GM12878 (cell line): Measurements from ENCODE around the gene AGRN. TPM values are rescaled to one million over a fixed set of nuclear protein-coding genes. Genes with fewer than 3 reads are reported as not detected.
A peak's percentile ranks its signal among the peaks of the same experiment; 100 is the strongest.

Experiments
- ATAC-seq: fragments of 200-7000 bp; cut with Tn5 transposase; 3 replicates; pipeline ENCODE4 v1.9.1; 2020; ENCODE audit warnings: mild to moderate bottlenecking, moderate library complexity
- BruUV-seq: library from RNA; stranded (reverse); fragments of 400-500 nt; replicated peaks from 2 replicates; lab custom pipeline; 2021; lab: Mats Ljungman, UMichigan
- CTCF ChIA-PET: fragments of 300-600 bp; sonication (Branson Sonifier 250); formaldehyde crosslinking; extraction: SDS; loops from one replicate; lab custom pipeline; 2021; ENCODE audit warnings: inconsistent platforms; lab: Yijun Ruan, JAX
- POLR2A ChIA-PET: fragments of 350-600 bp; formaldehyde crosslinking; extraction: SDS; loops from one replicate; lab custom pipeline; 2021; ENCODE audit warnings: inconsistent platforms; lab: Charles Lee
- RAD21 ChIA-PET: fragments of 300-600 bp; sonication (Branson Sonifier 250); formaldehyde crosslinking; loops from one replicate; lab custom pipeline; 2023; ENCODE audit warnings: antibody characterized with exemption; ENCODE audit not compliant: unreplicated experiment; lab: Charles Lee
- SMC1A ChIA-PET: fragments of 300-600 bp; sonication (Branson Sonifier 250); formaldehyde crosslinking; loops from one replicate; lab custom pipeline; 2023; ENCODE audit not compliant: unreplicated experiment, uncharacterized antibody; lab: Charles Lee
- DNase-seq: peaks from one replicate; pipeline ENCODE4 v3.0.0-alpha.2; 2011; ENCODE audit warnings: low read depth, low spot score
- FAIRE-seq: peaks from 3 replicates; lab custom pipeline; 2011; peaks lifted over from hg19 to GRCh38; lab: Jason Lieb, UNC
- H2AFZ ChIP-seq: 2 replicates; pipeline ENCODE4 v1.6.0; 2011; ENCODE audit warnings: low read depth, low read length, control low read depth; ENCODE audit not compliant: control insufficient read depth
- H3K27ac ChIP-seq: 2 replicates; pipeline ENCODE4 v1.5.1; 2011; ENCODE audit warnings: control low read depth; ENCODE audit not compliant: control insufficient read depth, insufficient read depth
- H3K27me3 ChIP-seq, 2 experiments: replicated peaks in 1 of 2; 2 replicates each; pipeline versions ENCODE4 v1.6.0 to v1.6.1; 2011; ENCODE audit warnings: low read length in 1 of 2; ENCODE audit not compliant: control insufficient read depth in 2 of 2, insufficient read depth in 2 of 2
- H3K36me3 ChIP-seq, 2 experiments: 2 replicates each; pipeline ENCODE4 v1.5.1; 2011; ENCODE audit warnings: low read length in 1 of 2; ENCODE audit not compliant: control insufficient read depth in 2 of 2, insufficient read depth in 2 of 2
- H3K4me1 ChIP-seq: 2 replicates; pipeline ENCODE4 v1.6.1; 2011; ENCODE audit warnings: mild to moderate bottlenecking, low read length, moderate library complexity, mixed read lengths; ENCODE audit not compliant: control insufficient read depth, insufficient read depth
- H3K4me2 ChIP-seq: 2 replicates; pipeline ENCODE4 v1.6.0; 2011; ENCODE audit warnings: control low read depth; ENCODE audit not compliant: control insufficient read depth, insufficient read depth
- H3K4me3 ChIP-seq: fragments of 200-600 bp; sonication (generic); 2 replicates; pipeline ENCODE4 v1.5.1; 2016
- H3K79me2 ChIP-seq: 2 replicates; pipeline ENCODE4 v1.6.0; 2011; ENCODE audit warnings: low read length; ENCODE audit not compliant: control insufficient read depth, insufficient read depth
- H3K9ac ChIP-seq: 2 replicates; pipeline ENCODE4 v1.8.0; 2011; ENCODE audit warnings: low read length, control low read depth, mixed read lengths; ENCODE audit not compliant: control insufficient read depth, insufficient read depth
- H3K9me3 ChIP-seq: replicated peaks from 3 replicates; pipeline ENCODE4 v1.5.1; 2011; ENCODE audit warnings: mild to moderate bottlenecking, low read length; ENCODE audit not compliant: control insufficient read depth, insufficient read depth
- H4K20me1 ChIP-seq: 2 replicates; pipeline ENCODE4 v1.6.0; 2011; ENCODE audit not compliant: control insufficient read depth, insufficient read depth
- BHLHE40 ChIP-seq, 2 experiments: fragments of 450-650 bp in 1 of 2; IDR thresholded peaks; 2 replicates each; pipeline ENCODE4 v1.6.1; 2011 to 2017; ENCODE audit warnings: low read depth in 2 of 2, borderline replicate concordance in 1 of 2, improper control_type of control experiment in 1 of 2, low read length in 1 of 2, mild to moderate bottlenecking in 1 of 2
- BRCA1 ChIP-seq: IDR thresholded peaks from 2 replicates; pipeline ENCODE4 v1.6.1; 2011; ENCODE audit warnings: low read depth, low read length, improper control_type of control experiment
- CHD1 ChIP-seq: IDR thresholded peaks from 2 replicates; pipeline ENCODE4 v1.6.1; 2012; ENCODE audit warnings: low read depth, low read length, improper control_type of control experiment
- EZH2 ChIP-seq: IDR thresholded peaks from 2 replicates; pipeline ENCODE4 v1.6.1; 2012; ENCODE audit warnings: low read depth, mild to moderate bottlenecking, control low read depth, inconsistent platforms, low read length, borderline replicate concordance; ENCODE audit not compliant: control insufficient read depth
- IKZF1 ChIP-seq: fragments of 450-650 bp; conservative IDR thresholded peaks from 2 replicates; pipeline ENCODE4 v1.6.1; 2017; ENCODE audit warnings: antibody characterized with exemption, mild to moderate bottlenecking
- NFYB ChIP-seq: IDR thresholded peaks from 2 replicates; pipeline ENCODE4 v1.6.1; 2011; ENCODE audit warnings: low read depth, mild to moderate bottlenecking, low read length, improper control_type of control experiment, moderate library complexity; ENCODE audit not compliant: insufficient read depth
- SIN3A ChIP-seq: IDR thresholded peaks from 2 replicates; pipeline ENCODE4 v1.6.1; 2012; ENCODE audit warnings: low read depth, low read length, improper control_type of control experiment
- WGBS: methylation state at CpG from one replicate; pipeline ENCODE4 v1.1.6; 2016; ENCODE audit warnings: low lambda C conversion rate; ENCODE audit not compliant: insufficient replicate concordance, insufficient coverage; ENCODE audit errors: missing lambda C conversion rate; 5-methylcytosine and 5-hydroxymethylcytosine counted together
- in situ Hi-C: fragments of 300-500 bp; cut with MboI; formaldehyde crosslinking; loops from 9 replicates; pipeline ENCODE4 v1.14.3; 2018; ENCODE audit warnings: mixed read lengths
- intact Hi-C: fragments of 100-400 bp; cut with micrococcal nuclease; formaldehyde crosslinking; loops from one replicate; pipeline ENCODE4 v1.14.2; 2022; ENCODE audit not compliant: unreplicated experiment
- polyA plus RNA-seq, 11 experiments: library from polyadenylated mRNA; depleted of rRNA in 4 of 11; unstranded in 6 of 11; stranded (reverse) in 5 of 11; fragments of >200 nt; fragmentation: Nextera tagmentation in 4 of 11; fragmentation: Illumina TruSeq in 1 of 11; extraction: Ambion mirVana in 4 of 11; extraction: Trizol in 1 of 11; gene quantifications; 1 replicate in 1 of 11; 2 replicates in 10 of 11; pipeline versions ENCODE4 v1.2.1 to v1.2.3, GENCODE V29; 2011 to 2016; ENCODE audit warnings: inconsistent platforms in 2 of 11, missing spikeins in 2 of 11, low read depth in 1 of 11
- total RNA-seq, 4 experiments: library from RNA; depleted of rRNA in 3 of 4; stranded (reverse); fragments of >200 nt in 3 of 4; fragmentation: Illumina TruSeq in 1 of 4; extraction: Trizol in 1 of 4; gene quantifications; 2 replicates each; pipeline versions ENCODE4 v1.2.1 to v1.2.3, GENCODE V29; 2013 to 2021
- TF ChIP-seq, protein P1 (sequence below), 3 experiments: IDR thresholded peaks in 2 of 3; conservative IDR thresholded peaks in 1 of 3; 2 replicates each; pipeline ENCODE4 v1.5.1; 2011; ENCODE audit warnings: low read depth in 3 of 3, low read length in 3 of 3, mild to moderate bottlenecking in 3 of 3, control low read depth in 2 of 3, moderate library complexity in 2 of 3, inconsistent platforms in 1 of 3, mixed read lengths in 1 of 3; ENCODE audit not compliant: control insufficient read depth in 2 of 3, insufficient read depth in 1 of 3; ENCODE audit errors: extremely low read depth in 1 of 3
- TF ChIP-seq, protein P2 (sequence below): fragments of 450-650 bp; IDR thresholded peaks from 2 replicates; pipeline ENCODE4 v1.6.1; 2014; ENCODE audit warnings: mild to moderate bottlenecking

The AGRN gene
- total and polyA plus RNA-seq, 10 of the 15 experiments (the other 5 are each of a cell fraction or from before 2014, with no cell fraction given), result 0.02 to 41.8 (median 4.1) TPM

- TF ChIP-seq, protein P1, sequence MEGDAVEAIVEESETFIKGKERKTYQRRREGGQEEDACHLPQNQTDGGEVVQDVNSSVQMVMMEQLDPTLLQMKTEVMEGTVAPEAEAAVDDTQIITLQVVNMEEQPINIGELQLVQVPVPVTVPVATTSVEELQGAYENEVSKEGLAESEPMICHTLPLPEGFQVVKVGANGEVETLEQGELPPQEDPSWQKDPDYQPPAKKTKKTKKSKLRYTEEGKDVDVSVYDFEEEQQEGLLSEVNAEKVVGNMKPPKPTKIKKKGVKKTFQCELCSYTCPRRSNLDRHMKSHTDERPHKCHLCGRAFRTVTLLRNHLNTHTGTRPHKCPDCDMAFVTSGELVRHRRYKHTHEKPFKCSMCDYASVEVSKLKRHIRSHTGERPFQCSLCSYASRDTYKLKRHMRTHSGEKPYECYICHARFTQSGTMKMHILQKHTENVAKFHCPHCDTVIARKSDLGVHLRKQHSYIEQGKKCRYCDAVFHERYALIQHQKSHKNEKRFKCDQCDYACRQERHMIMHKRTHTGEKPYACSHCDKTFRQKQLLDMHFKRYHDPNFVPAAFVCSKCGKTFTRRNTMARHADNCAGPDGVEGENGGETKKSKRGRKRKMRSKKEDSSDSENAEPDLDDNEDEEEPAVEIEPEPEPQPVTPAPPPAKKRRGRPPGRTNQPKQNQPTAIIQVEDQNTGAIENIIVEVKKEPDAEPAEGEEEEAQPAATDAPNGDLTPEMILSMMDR (IDR thresholded peaks at IDR 0.05 in 2 of 3, conservative IDR thresholded peaks at IDR 0.05 in 1 of 3; ENCODE audit: control insufficient read depth in 2 of 3, extremely low read depth in 1 of 3, insufficient read depth in 1 of 3, low read depth in 3 of 3, low read length in 3 of 3), result 0 out of 6 replicates have a peak, but pooled peaks of 1 of the 3 experiments have one; percentile 1
- no peak for TF ChIP-seq BRCA1
- TF ChIP-seq SIN3A, result no peak
- TF ChIP-seq EZH2, result no peak
- no peak for TF ChIP-seq NFYB
- peak in 1 of 2 experiments; percentile 22; a peak in 1 of 4 replicates for TF ChIP-seq BHLHE40 (IDR thresholded peaks at IDR 0.05; ENCODE audit: borderline replicate concordance in 1 of 2, low read depth in 2 of 2, low read length in 1 of 2)
- TF ChIP-seq, all 136 proteins: peak for 4
Observed at GRCh38 chr1:1033731-1034438, 14.0 kb downstream of the AGRN start (continued).

DNA sequence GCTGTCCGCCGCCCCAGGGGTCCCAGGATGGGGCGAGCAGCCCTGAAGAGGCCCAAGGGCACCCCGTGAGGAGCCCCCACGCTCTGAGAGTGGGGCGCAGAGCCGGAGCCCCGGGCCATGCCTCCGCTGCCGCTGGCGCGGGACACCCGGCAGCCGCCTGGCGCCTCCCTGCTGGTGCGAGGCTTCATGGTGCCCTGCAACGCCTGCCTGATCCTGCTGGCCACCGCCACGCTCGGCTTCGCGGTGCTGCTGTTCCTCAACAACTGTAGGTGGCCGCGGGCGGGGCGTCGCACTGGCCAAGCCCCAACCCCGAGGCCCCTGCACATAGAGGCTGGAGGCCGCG lies 14.5 kb downstream of the AGRN start:
- FAIRE-seq (no peak), ATAC-seq (no peak), DNase-seq (no peak)
- no peak overlapping the region for H2AFZ ChIP-seq
- H4K20me1 ChIP-seq, result no peaks in the 10 kb centered on the region
- SMC1A ChIA-PET, result interaction anchor here (3.6 kb wide), 1 partner anchor 29 kb away, joined by 24 read pairs; no protein-coding TSS in a partner anchor
- in situ Hi-C loops, result no loop called here
- H3K36me3 ChIP-seq, result no peaks in the 10 kb centered on the region; a peak in 2 of 4 replicates
- H3K79me2 ChIP-seq, result no peaks in the 10 kb centered on the region
- H3K9me3 ChIP-seq, result no peaks in the 10 kb centered on the region
- POLR2A ChIA-PET, result interaction anchor here (0.6 kb wide), 1 partner anchor 355 kb away, joined by 6 read pairs; no protein-coding TSS in a partner anchor
- H3K4me2 ChIP-seq, result no peak overlapping the region
- RAD21 ChIA-PET, result interaction anchor here (0.7 to 3.8 kb wide), 4 partner anchors 16 to 83 kb away, joined by 3 to 28 read pairs (median 10); no protein-coding TSS in a partner anchor
- TF ChIP-seq IKZF1 (0 out of 2 replicates have a peak, but pooled peaks have one; percentile 3), CHD1 (no peak)
- TF ChIP-seq, protein P2, sequence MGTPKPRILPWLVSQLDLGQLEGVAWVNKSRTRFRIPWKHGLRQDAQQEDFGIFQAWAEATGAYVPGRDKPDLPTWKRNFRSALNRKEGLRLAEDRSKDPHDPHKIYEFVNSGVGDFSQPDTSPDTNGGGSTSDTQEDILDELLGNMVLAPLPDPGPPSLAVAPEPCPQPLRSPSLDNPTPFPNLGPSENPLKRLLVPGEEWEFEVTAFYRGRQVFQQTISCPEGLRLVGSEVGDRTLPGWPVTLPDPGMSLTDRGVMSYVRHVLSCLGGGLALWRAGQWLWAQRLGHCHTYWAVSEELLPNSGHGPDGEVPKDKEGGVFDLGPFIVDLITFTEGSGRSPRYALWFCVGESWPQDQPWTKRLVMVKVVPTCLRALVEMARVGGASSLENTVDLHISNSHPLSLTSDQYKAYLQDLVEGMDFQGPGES, result no peak
- peak overlapping the region; percentile 55 for H3K4me3 ChIP-seq
- no TSS peak for BruUV-seq
- no peaks in the 10 kb centered on the region for H3K27me3 ChIP-seq
- WGBS, result 70% methylated on average over 30 of the region's 30 CpGs
- H3K4me1 ChIP-seq, result peaks cover 40% of the 10 kb centered on the region
- H3K9ac ChIP-seq, result no peak overlapping the region
- H3K27ac ChIP-seq, result no peak overlapping the region
- intact Hi-C loops, result no loop called here
- CTCF ChIA-PET, result interaction anchor here (4.0 kb wide), 1 partner anchor 18 kb away, joined by 53 read pairs; the partner anchor contains the start of genes AGRN and ISG15
